HCT116 (cell line): ENCODE data around the gene PRPS1. TPM values are rescaled to one million over a fixed set of nuclear protein-coding genes. Genes with fewer than 3 reads are reported as not detected.

Experiments
- ATAC-seq: fragments of 200-7000 bp; cut with Tn5 transposase; 2 replicates; pipeline ENCODE4 v1.9.1; 2020; ENCODE audit warnings: mild to moderate bottlenecking, moderate library complexity
- BruUV-seq: library from RNA; stranded (reverse); fragments of 400-500 nt; replicated peaks from 2 replicates; lab custom pipeline; 2021; lab: Mats Ljungman, UMichigan
- CTCF ChIA-PET: fragments of 300-600 bp; sonication (Branson Sonifier 250); formaldehyde crosslinking; loops from one replicate; lab custom pipeline; 2021; ENCODE audit warnings: antibody characterized with exemption; lab: Charles Lee
- POLR2A ChIA-PET: fragments of 300-600, 350-600 bp; sonication (Branson Sonifier 250); formaldehyde crosslinking; loops from one replicate; lab custom pipeline; 2021; ENCODE audit warnings: antibody characterized with exemption; lab: Charles Lee
- RAD21 ChIA-PET, 2 experiments: fragments of 300-600 bp; sonication (Branson Sonifier 250); formaldehyde crosslinking; loops; one replicate each; lab custom pipeline; 2023; ENCODE audit warnings: low total read pairs in 2 of 2; ENCODE audit not compliant: uncharacterized antibody in 2 of 2, unreplicated experiment in 2 of 2, low non-redundant PET in 1 of 2; lab: Charles Lee
- DNase-seq: peaks from one replicate; pipeline ENCODE4 v3.0.0-alpha.2; 2010; ENCODE audit warnings: low read depth, low spot score
- H2AFZ ChIP-seq: fragments of 200-600 bp; shearing (Covaris generic), sonication (generic); 2 replicates; pipeline ENCODE4 v1.6.1; 2017; ENCODE audit warnings: low read depth, mixed run types, mixed read lengths, antibody characterized with exemption, low read length; ENCODE audit not compliant: poor library complexity, severe bottlenecking
- H3K27ac ChIP-seq: 2 replicates; pipeline ENCODE4 v1.5.1; 2012; ENCODE audit warnings: low read depth, low read length
- H3K27me3 ChIP-seq: fragments of 200-600 bp; sonication (generic); 2 replicates; pipeline ENCODE4 v1.6.1; 2016; ENCODE audit warnings: mixed run types, low read length, mixed read lengths; ENCODE audit not compliant: insufficient read depth
- H3K36me3 ChIP-seq, 2 experiments: fragments of 200-500 bp in 1 of 2; fragments of 200-600 bp in 1 of 2; sonication (Bioruptor generic) in 1 of 2; sonication (generic) in 1 of 2; 2 replicates each; pipeline versions ENCODE4 v1.5.1 to v1.6.1; 2014 to 2016; ENCODE audit warnings: low read length in 2 of 2, inconsistent platforms in 1 of 2, mixed read lengths in 1 of 2, mixed run types in 1 of 2; ENCODE audit not compliant: insufficient read depth in 2 of 2, control insufficient read depth in 1 of 2
- H3K4me1 ChIP-seq, 2 experiments: fragments of 200-600 bp in 1 of 2; sonication (generic) in 1 of 2; 2 replicates each; pipeline versions ENCODE4 v1.5.1 to v1.6.1; 2012 to 2017; ENCODE audit warnings: low read length in 2 of 2, inconsistent platforms in 1 of 2, mild to moderate bottlenecking in 1 of 2, mixed read lengths in 1 of 2, mixed run types in 1 of 2, moderate library complexity in 1 of 2; ENCODE audit not compliant: insufficient read depth in 2 of 2, control insufficient read depth in 1 of 2
- H3K4me2 ChIP-seq: fragments of 200-600 bp; sonication (generic); 2 replicates; pipeline ENCODE4 v1.6.1; 2017; ENCODE audit warnings: mixed run types, low read length, mixed read lengths
- H3K4me3 ChIP-seq, 2 experiments: fragments of 200-600 bp in 1 of 2; sonication (generic) in 1 of 2; replicated peaks in 1 of 2; 2 replicates each; pipeline ENCODE4 v1.5.1; 2011 to 2016; ENCODE audit warnings: low read length in 2 of 2, control low read depth in 1 of 2, low read depth in 1 of 2, mild to moderate bottlenecking in 1 of 2, mixed read lengths in 1 of 2, mixed run types in 1 of 2
- H3K79me2 ChIP-seq: fragments of 200-600 bp; sonication (generic); 2 replicates; pipeline ENCODE4 v1.6.1; 2017; ENCODE audit warnings: mild to moderate bottlenecking, mixed run types, low read length, moderate library complexity, mixed read lengths; ENCODE audit not compliant: insufficient read depth
- H3K9ac ChIP-seq: fragments of 200-600 bp; sonication (generic); 2 replicates; pipeline ENCODE4 v1.6.1; 2016; ENCODE audit warnings: low read length, mixed read lengths
- H3K9me2 ChIP-seq: fragments of 200-600 bp; sonication (generic), shearing (Covaris generic); 2 replicates; pipeline ENCODE4 v1.6.1; 2017; ENCODE audit warnings: mixed run types, mild to moderate bottlenecking, moderate library complexity; ENCODE audit not compliant: insufficient read depth
- H3K9me3 ChIP-seq, 2 experiments: fragments of 200-500 bp in 1 of 2; fragments of 200-600 bp in 1 of 2; sonication (Bioruptor generic) in 1 of 2; sonication (generic) in 1 of 2; 2 replicates each; pipeline ENCODE4 v1.6.1; 2014 to 2017; ENCODE audit warnings: low read length in 2 of 2, mixed read lengths in 2 of 2, inconsistent platforms in 1 of 2, low read depth in 1 of 2, mild to moderate bottlenecking in 1 of 2, mixed run types in 1 of 2, moderate library complexity in 1 of 2; ENCODE audit not compliant: control insufficient read depth in 1 of 2, insufficient read depth in 1 of 2
- H4K20me1 ChIP-seq: fragments of 200-600 bp; sonication (generic), shearing (Covaris generic); 2 replicates; pipeline ENCODE4 v1.6.1; 2017; ENCODE audit warnings: mixed run types, mild to moderate bottlenecking, moderate library complexity; ENCODE audit not compliant: insufficient read depth
- ATF3 ChIP-seq: IDR thresholded peaks from 2 replicates; pipeline ENCODE4 v1.6.1; 2012
- EGR1 ChIP-seq: IDR thresholded peaks from 2 replicates; pipeline ENCODE4 v1.6.1; 2012; ENCODE audit warnings: low read depth
- EZH2phosphoT487 ChIP-seq: fragments of 200-600 bp; IDR thresholded peaks from 2 replicates; pipeline ENCODE4 v1.6.1; 2018; ENCODE audit warnings: antibody characterized with exemption, borderline replicate concordance
- FOSL1 ChIP-seq: IDR thresholded peaks from 2 replicates; pipeline ENCODE4 v1.6.1; 2012; ENCODE audit warnings: low read depth
- POLR2A ChIP-seq: IDR thresholded peaks from 2 replicates; pipeline ENCODE4 v1.7.0; 2011; ENCODE audit warnings: borderline replicate concordance; ENCODE audit not compliant: insufficient read depth, insufficient read length; ENCODE audit errors: extremely low read depth
- RAD21 ChIP-seq: IDR thresholded peaks from 2 replicates; pipeline ENCODE4 v1.6.1; 2012; ENCODE audit warnings: low read depth, mild to moderate bottlenecking
- SIN3A ChIP-seq: IDR thresholded peaks from 2 replicates; pipeline ENCODE4 v1.6.1; 2012; ENCODE audit warnings: low read depth
- TCF7L2 ChIP-seq: IDR thresholded peaks from 2 replicates; pipeline ENCODE4 v1.7.0; 2011; ENCODE audit warnings: borderline replicate concordance, inconsistent platforms; ENCODE audit not compliant: insufficient read depth, insufficient read length; ENCODE audit errors: extremely low read depth
- intact Hi-C: fragments of 100-400 bp; cut with micrococcal nuclease; formaldehyde crosslinking; loops from 2 replicates; pipeline ENCODE4 v1.10.0; 2022
- total RNA-seq: library from RNA; stranded (reverse); gene quantifications from one replicate; pipeline ENCODE4 v1.2.1, GENCODE V29; 2021; ENCODE audit not compliant: unreplicated experiment
- TF ChIP-seq, protein P1 (sequence below), 3 experiments: fragments of 200-600 bp in 1 of 3; sonication (generic) in 1 of 3; IDR thresholded peaks in 2 of 3; conservative IDR thresholded peaks in 1 of 3; 2 replicates each; pipeline ENCODE4 v1.5.1; 2012 to 2017; ENCODE audit warnings: low read depth in 2 of 3, low read length in 2 of 3, antibody characterized with exemption in 1 of 3, borderline replicate concordance in 1 of 3, control low read depth in 1 of 3, mild to moderate bottlenecking in 1 of 3, mixed read lengths in 1 of 3, mixed run types in 1 of 3, moderate library complexity in 1 of 3; ENCODE audit not compliant: insufficient read depth in 1 of 3

PRPS1 gene
- total RNA-seq, 1 experiment from 2014 or later, result 62.6 TPM

- peak overlapping the region; percentile 84 for H3K4me2 ChIP-seq
- H2AFZ ChIP-seq, result no peak overlapping the region
- peaks cover 7 to 14% of the 10 kb centered on the region in 2 experiments for H3K4me1 ChIP-seq
- no peaks in the 10 kb centered on the region for H3K9me3 ChIP-seq
- no peak for ATAC-seq
- no peaks in the 10 kb centered on the region for H3K9me2 ChIP-seq
- no peaks in the 10 kb centered on the region for H4K20me1 ChIP-seq
- no peak for DNase-seq
- TF ChIP-seq, protein P1, sequence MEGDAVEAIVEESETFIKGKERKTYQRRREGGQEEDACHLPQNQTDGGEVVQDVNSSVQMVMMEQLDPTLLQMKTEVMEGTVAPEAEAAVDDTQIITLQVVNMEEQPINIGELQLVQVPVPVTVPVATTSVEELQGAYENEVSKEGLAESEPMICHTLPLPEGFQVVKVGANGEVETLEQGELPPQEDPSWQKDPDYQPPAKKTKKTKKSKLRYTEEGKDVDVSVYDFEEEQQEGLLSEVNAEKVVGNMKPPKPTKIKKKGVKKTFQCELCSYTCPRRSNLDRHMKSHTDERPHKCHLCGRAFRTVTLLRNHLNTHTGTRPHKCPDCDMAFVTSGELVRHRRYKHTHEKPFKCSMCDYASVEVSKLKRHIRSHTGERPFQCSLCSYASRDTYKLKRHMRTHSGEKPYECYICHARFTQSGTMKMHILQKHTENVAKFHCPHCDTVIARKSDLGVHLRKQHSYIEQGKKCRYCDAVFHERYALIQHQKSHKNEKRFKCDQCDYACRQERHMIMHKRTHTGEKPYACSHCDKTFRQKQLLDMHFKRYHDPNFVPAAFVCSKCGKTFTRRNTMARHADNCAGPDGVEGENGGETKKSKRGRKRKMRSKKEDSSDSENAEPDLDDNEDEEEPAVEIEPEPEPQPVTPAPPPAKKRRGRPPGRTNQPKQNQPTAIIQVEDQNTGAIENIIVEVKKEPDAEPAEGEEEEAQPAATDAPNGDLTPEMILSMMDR (IDR thresholded peaks at IDR 0.05 in 2 of 3, conservative IDR thresholded peaks at IDR 0.05 in 1 of 3; ENCODE audit: borderline replicate concordance in 1 of 3, insufficient read depth in 1 of 3, low read depth in 2 of 3, low read length in 2 of 3), result no peak
- TF ChIP-seq POLR2A (no peak), FOSL1 (no peak), SIN3A (no peak), ATF3 (no peak), EGR1 (no peak), RAD21 (no peak), EZH2phosphoT487 (no peak), TCF7L2 (no peak)
- no peaks in the 10 kb centered on the region for H3K27me3 ChIP-seq
- intact Hi-C loops, result loop anchor here (10.0 kb wide), 1 partner anchor 605 kb away; no protein-coding TSS in a partner anchor
- H3K36me3 ChIP-seq, result no peaks in the 10 kb centered on the region
- POLR2A ChIA-PET, result interaction anchor here (0.6 kb wide), 1 partner anchor 319 kb away, joined by 3 read pairs; no protein-coding TSS in a partner anchor
- no peak overlapping the region for H3K27ac ChIP-seq
- CTCF ChIA-PET, result no interaction called here
- RAD21 ChIA-PET, result no interaction called here
- H3K9ac ChIP-seq, result peak overlapping the region; percentile 81; the same call in 1 of the 2 replicates
- H3K79me2 ChIP-seq, result peaks cover 58% of the 10 kb centered on the region
- peak overlapping the region; percentile 76 to 78 for H3K4me3 ChIP-seq
- no TSS peak for BruUV-seq
Measured at GRCh38 chrX:107630031-107630689, 1.9 kb downstream of the PRPS1 start.
